ENCODE results near the gene OSCP1.

- TF ChIP-seq CTCF (IDR thresholded peaks at IDR 0.05; ENCODE audit: low read length) (no peak), EZH2 (IDR thresholded peaks at IDR 0.05; ENCODE audit: borderline replicate concordance, low read length) (no peak)
Measured at GRCh38 chr1:36456391-36456928, 6.2 kb upstream of the OSCP1 start.
